ENCODE measurements around the gene ATP2C2. TPM values are rescaled to one million over a fixed set of nuclear protein-coding genes. Genes with fewer than 3 reads are reported as not detected.

The ATP2C2 gene
- total and polyA plus RNA-seq, 2 of the 8 experiments (the other 6 are each of a cell fraction or from before 2014, with no cell fraction given): 1.2 to 2.8 TPM

DNA sequence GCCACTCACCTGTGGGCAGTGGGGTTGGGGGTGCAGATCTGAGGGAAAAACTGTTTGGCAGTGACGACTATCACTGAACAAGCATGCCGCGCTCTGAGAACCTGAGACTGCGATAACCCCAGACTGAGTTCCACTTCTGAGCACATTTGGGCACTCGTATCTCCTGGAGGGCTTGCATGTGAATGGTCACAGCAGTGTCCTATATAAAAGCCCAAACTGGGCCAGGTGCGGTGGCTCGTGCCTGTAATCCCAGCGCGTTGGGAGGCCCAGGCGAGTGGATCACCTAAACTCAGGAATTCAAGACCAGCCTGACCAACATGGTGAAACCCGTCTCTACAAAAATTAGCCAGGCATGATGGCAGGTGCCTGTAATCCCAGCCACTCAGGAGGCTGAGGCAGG lies 18.7 kb downstream of the ATP2C2 start:
- Histone ChIP-seq H3K4me1 (replicated peaks in 1 of 4; ENCODE audit: control insufficient read depth in 3 of 4, insufficient read depth in 4 of 4, low read length in 3 of 4) (peaks cover 0 to 4% (median 0%) of the 10 kb centered on the region in 4 experiments; a peak in 1 of 7 replicates), H2AK5ac (ENCODE audit: low read depth, low read length) (no peak overlapping the region), H3K27ac (ENCODE audit: low read depth, low read length) (no peak overlapping the region), H3K4ac (replicated peaks; ENCODE audit: insufficient read length, low read depth, low read length) (no peak overlapping the region), H2BK20ac (ENCODE audit: low read length) (no peak overlapping the region), H4K91ac (replicated peaks; ENCODE audit: insufficient read length, low read length) (no peak overlapping the region), H3K23me2 (ENCODE audit: low read depth, low read length) (no peaks in the 10 kb centered on the region), H3K9me3 (ENCODE audit: insufficient read depth in 2 of 2, low read depth in 1 of 2, low read length in 1 of 2) (peaks cover 0 to 3% of the 10 kb centered on the region in 2 experiments; a peak in 1 of 4 replicates), H3K14ac (ENCODE audit: insufficient read length) (no peak overlapping the region), H2BK15ac (ENCODE audit: low read length) (no peak overlapping the region), H2BK12ac (ENCODE audit: low read depth, low read length) (no peak overlapping the region), H3K36me3 (ENCODE audit: control insufficient read depth in 2 of 4, insufficient read depth in 4 of 4, low read length in 3 of 4) (no peaks in the 10 kb centered on the region), H4K8ac (ENCODE audit: extremely low read depth, insufficient read depth, low read length) (no peak overlapping the region), H2BK120ac (replicated peaks; ENCODE audit: low read depth, low read length) (no peak overlapping the region), H3K9ac (replicated peaks in 1 of 4; ENCODE audit: extremely low read depth in 1 of 4, low read depth in 3 of 4, low read length in 3 of 4) (no peak overlapping the region), H4K20me1 (replicated peaks in 1 of 2; ENCODE audit: control insufficient read depth in 1 of 2, insufficient read depth in 2 of 2, low read length in 2 of 2) (no peaks in the 10 kb centered on the region), H2BK5ac (ENCODE audit: low read depth, low read length) (no peak overlapping the region), H3K4me2 (ENCODE audit: insufficient read depth in 1 of 2, low read depth in 2 of 2, low read length in 2 of 2) (no peak overlapping the region), H3K18ac (ENCODE audit: extremely low read depth, low read length) (no peak overlapping the region), H4K5ac (ENCODE audit: insufficient read length, low read depth, low read length) (no peak overlapping the region), H3K56ac (replicated peaks; ENCODE audit: insufficient read length, low read depth, low read length) (no peak overlapping the region), H2AFZ (ENCODE audit: low read length) (no peak overlapping the region), H3K79me2 (ENCODE audit: control insufficient read depth in 1 of 2, insufficient read depth in 2 of 2, low read length in 2 of 2) (no peaks in the 10 kb centered on the region), H3K4me3 (ENCODE audit: extremely low read depth in 1 of 4, insufficient read depth in 2 of 4, low read depth in 3 of 4, low read length in 4 of 4) (no peak overlapping the region), H3K79me1 (ENCODE audit: low read depth, low read length) (no peaks in the 10 kb centered on the region), H3K23ac (ENCODE audit: insufficient read length) (no peak overlapping the region), H3K27me3 (replicated peaks in 1 of 4; ENCODE audit: control insufficient read depth in 3 of 4, extremely low read depth in 1 of 4, insufficient read depth in 3 of 4, low read length in 3 of 4) (no peaks in the 10 kb centered on the region)
- FAIRE-seq (no peak), DNase-seq (ENCODE audit: low read depth in 1 of 2, low spot score in 2 of 2) (no peak)
- TF ChIP-seq MAX (IDR thresholded peaks at IDR 0.05) (no peak), NRF1 (IDR thresholded peaks at IDR 0.05; ENCODE audit: low read depth, low read length) (no peak), SP4 (IDR thresholded peaks at IDR 0.05; ENCODE audit: low read length) (no peak), CHD1 (IDR thresholded peaks at IDR 0.05; ENCODE audit: low read depth, low read length) (no peak), RBBP5 (IDR thresholded peaks at IDR 0.05; ENCODE audit: borderline replicate concordance, low read depth, low read length) (no peak)
- 81% methylated on average over 11 of the region's 11 CpGs; no CpG with 5 or more reads in 1 of the 2 experiments for WGBS, 2 experiments (ENCODE audit: extremely low coverage in 1 of 2, insufficient coverage in 1 of 2, insufficient read length in 1 of 2, insufficient replicate concordance in 2 of 2, low coverage in 1 of 2, low lambda C conversion rate in 2 of 2, missing lambda C conversion rate in 1 of 2)
- ChIA-PET POLR2A (ENCODE audit: partially characterized antibody) (no interaction called here), CTCF (ENCODE audit: partially characterized antibody) (no interaction called here)

All from H1 (cell line).